IPS-18a (cell line): ENCODE measurements around the gene PGRMC2.

Experiments
- H3K27ac ChIP-seq: one replicate; pipeline ENCODE4 v1.5.1; 2013; ENCODE audit warnings: low read length
- H3K27me3 ChIP-seq: one replicate; pipeline ENCODE4 v1.6.1; 2013; ENCODE audit warnings: mild to moderate bottlenecking, low read length; ENCODE audit not compliant: control insufficient read depth, insufficient read depth
- H3K36me3 ChIP-seq: one replicate; pipeline ENCODE4 v1.6.1; 2013; ENCODE audit warnings: low read depth, low read length; ENCODE audit not compliant: control insufficient read depth
- H3K4me1 ChIP-seq: one replicate; pipeline ENCODE4 v1.6.1; 2013; ENCODE audit warnings: low read depth, low read length; ENCODE audit not compliant: control insufficient read depth
- H3K4me3 ChIP-seq: one replicate; pipeline ENCODE4 v1.5.1; 2013; ENCODE audit warnings: low read length
- H3K9ac ChIP-seq: one replicate; pipeline ENCODE4 v1.6.1; 2013; ENCODE audit warnings: mild to moderate bottlenecking, low read length, moderate library complexity
- H3K9me3 ChIP-seq: one replicate; pipeline ENCODE4 v1.6.1; 2013; ENCODE audit warnings: low read depth, low read length; ENCODE audit not compliant: control insufficient read depth

Gene PGRMC2

GRCh38 chr4:128234836-128235235, 52.8 kb downstream of the PGRMC2 start:
- Histone ChIP-seq H3K36me3 (no peaks in the 10 kb centered on the region), H3K27me3 (no peaks in the 10 kb centered on the region), H3K9ac (no peak overlapping the region), H3K4me1 (no peaks in the 10 kb centered on the region), H3K9me3 (no peaks in the 10 kb centered on the region), H3K4me3 (no peak overlapping the region), H3K27ac (no peak overlapping the region)

- Histone ChIP-seq H3K4me3 (no peak overlapping the region), H3K27ac (no peak overlapping the region), H3K9ac (no peak overlapping the region), H3K36me3 (no peaks in the 10 kb centered on the region), H3K4me1 (no peaks in the 10 kb centered on the region), H3K27me3 (no peaks in the 10 kb centered on the region), H3K9me3 (no peaks in the 10 kb centered on the region)
Observed at GRCh38 chr4:128232719-128233118, 54.9 kb downstream of the PGRMC2 start.

DNA sequence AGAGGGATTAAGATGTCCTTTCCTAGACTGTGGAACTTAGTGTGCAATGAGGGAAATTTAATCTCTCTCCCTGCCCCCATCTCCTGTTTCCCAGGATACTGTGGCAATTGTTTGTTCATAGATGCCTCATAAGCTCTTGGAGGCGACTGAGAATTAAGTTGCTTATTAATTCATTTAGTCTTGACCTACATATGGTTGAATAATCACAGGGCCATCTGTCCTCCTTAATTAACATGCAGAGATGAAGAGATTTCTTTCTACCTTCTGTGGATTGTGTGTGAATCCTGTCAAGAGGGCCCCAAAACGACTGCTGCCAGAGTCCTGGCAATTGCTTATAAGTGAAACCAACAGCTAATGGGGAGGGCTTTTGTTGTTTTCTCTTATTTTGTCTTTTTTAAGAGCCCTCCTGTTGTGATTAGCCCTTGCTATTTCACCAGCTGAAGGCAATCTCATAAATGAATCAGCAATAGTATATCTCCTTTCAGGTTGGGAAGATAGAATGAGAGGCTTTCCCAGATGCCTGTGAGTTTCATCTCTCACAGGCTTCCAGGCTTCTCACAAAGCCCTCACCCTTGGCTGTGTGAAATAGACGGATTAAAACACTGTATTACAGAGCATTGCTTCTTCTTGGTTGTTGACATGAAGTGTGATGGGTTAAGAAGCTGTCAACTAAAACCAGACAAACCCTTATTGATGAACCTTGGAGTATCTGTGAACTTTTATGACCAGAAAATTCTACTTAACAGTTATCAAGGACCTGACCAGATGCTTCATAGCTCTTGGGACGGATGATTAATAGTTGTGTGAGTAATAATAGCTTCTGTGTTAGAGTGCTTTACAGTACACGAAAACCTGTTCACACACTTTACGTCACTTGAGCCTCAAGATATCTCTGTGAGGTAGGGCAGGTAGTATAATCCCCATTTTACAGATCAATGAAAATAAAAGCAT, 58.5 kb downstream of the PGRMC2 start:
- Histone ChIP-seq H3K27me3 (no peaks in the 10 kb centered on the region), H3K27ac (no peak overlapping the region), H3K4me3 (no peak overlapping the region), H3K9me3 (no peaks in the 10 kb centered on the region), H3K4me1 (no peaks in the 10 kb centered on the region), H3K9ac (no peak overlapping the region), H3K36me3 (no peaks in the 10 kb centered on the region)

- H3K4me1 ChIP-seq: no peaks in the 10 kb centered on the region
- H3K27ac ChIP-seq: no peak overlapping the region
- H3K4me3 ChIP-seq: no peak overlapping the region
Observed at GRCh38 chr4:128227991-128228571, 59.5 kb downstream of the PGRMC2 start.

GRCh38 chr4:128225148-128225547, 62.5 kb downstream of the PGRMC2 start:
- Histone ChIP-seq H3K4me1 (no peaks in the 10 kb centered on the region), H3K4me3 (no peak overlapping the region), H3K27ac (no peak overlapping the region), H3K27me3 (no peaks in the 10 kb centered on the region), H3K36me3 (no peaks in the 10 kb centered on the region), H3K9me3 (no peaks in the 10 kb centered on the region), H3K9ac (no peak overlapping the region)

More at GRCh38 chr4:128227991-128228571, 59.5 kb downstream of the PGRMC2 start:
- Histone ChIP-seq H3K27me3 (no peaks in the 10 kb centered on the region), H3K9ac (no peak overlapping the region), H3K9me3 (no peaks in the 10 kb centered on the region), H3K36me3 (no peaks in the 10 kb centered on the region)

GRCh38 chr4:128221586-128221985, 66.0 kb downstream of the PGRMC2 start:
- Histone ChIP-seq H3K36me3 (no peaks in the 10 kb centered on the region), H3K4me3 (no peak overlapping the region)

GRCh38 chr4:128220286-128221235, 67.1 kb downstream of the PGRMC2 start:
- no peaks in the 10 kb centered on the region for H3K9me3 ChIP-seq
- H3K27ac ChIP-seq: no peak overlapping the region
- H3K27me3 ChIP-seq: no peaks in the 10 kb centered on the region
- no peak overlapping the region for H3K4me3 ChIP-seq
- no peaks in the 10 kb centered on the region for H3K4me1 ChIP-seq
- no peaks in the 10 kb centered on the region for H3K36me3 ChIP-seq
- no peak overlapping the region for H3K9ac ChIP-seq

More at GRCh38 chr4:128221586-128221985, 66.0 kb downstream of the PGRMC2 start:
- Histone ChIP-seq H3K9me3 (no peaks in the 10 kb centered on the region), H3K27ac (no peak overlapping the region), H3K27me3 (no peaks in the 10 kb centered on the region), H3K4me1 (no peaks in the 10 kb centered on the region), H3K9ac (no peak overlapping the region)
